AG09309 (cell line): ENCODE data around the gene FHOD1.

Source experiments
- DNase-seq: peaks from one replicate; pipeline ENCODE4 v3.0.0-alpha.2; 2010; ENCODE audit warnings: low read depth
- H3K4me3 ChIP-seq: 2 replicates; pipeline ENCODE4 v1.5.1; 2011; ENCODE audit warnings: mild to moderate bottlenecking, low read depth, low read length, moderate library complexity; ENCODE audit not compliant: control insufficient read depth
- TF ChIP-seq, protein P1 (sequence below): IDR thresholded peaks from 2 replicates; pipeline ENCODE4 v1.5.1; 2011; ENCODE audit warnings: mild to moderate bottlenecking, low read depth, low read length, inconsistent platforms; ENCODE audit not compliant: insufficient read depth, control insufficient read depth; ENCODE audit errors: missing control alignments

FHOD1 gene

DNA sequence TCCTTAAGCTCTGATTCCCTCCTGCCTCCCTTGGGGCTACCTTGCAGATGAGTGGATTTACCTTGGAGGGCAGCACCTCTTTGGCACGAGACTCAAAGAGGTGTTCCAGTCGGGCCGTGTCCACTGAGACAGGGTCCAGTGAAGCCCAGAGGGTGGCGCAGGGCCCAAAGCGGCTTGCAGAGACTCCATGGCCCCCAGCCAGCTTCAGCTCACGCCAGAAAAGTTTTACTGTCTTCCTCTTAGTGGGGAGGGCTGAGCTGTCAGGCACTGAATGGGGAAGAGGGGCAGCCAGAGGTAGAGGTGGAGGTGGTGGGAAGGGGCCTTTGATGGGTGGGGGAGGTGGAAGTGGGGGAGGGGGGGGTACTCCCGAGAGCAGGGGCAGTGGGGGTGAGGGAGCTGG is 13.7 kb downstream of the FHOD1 start:
- no peak overlapping the region for H3K4me3 ChIP-seq
- DNase-seq = no peak
- TF ChIP-seq, protein P1, sequence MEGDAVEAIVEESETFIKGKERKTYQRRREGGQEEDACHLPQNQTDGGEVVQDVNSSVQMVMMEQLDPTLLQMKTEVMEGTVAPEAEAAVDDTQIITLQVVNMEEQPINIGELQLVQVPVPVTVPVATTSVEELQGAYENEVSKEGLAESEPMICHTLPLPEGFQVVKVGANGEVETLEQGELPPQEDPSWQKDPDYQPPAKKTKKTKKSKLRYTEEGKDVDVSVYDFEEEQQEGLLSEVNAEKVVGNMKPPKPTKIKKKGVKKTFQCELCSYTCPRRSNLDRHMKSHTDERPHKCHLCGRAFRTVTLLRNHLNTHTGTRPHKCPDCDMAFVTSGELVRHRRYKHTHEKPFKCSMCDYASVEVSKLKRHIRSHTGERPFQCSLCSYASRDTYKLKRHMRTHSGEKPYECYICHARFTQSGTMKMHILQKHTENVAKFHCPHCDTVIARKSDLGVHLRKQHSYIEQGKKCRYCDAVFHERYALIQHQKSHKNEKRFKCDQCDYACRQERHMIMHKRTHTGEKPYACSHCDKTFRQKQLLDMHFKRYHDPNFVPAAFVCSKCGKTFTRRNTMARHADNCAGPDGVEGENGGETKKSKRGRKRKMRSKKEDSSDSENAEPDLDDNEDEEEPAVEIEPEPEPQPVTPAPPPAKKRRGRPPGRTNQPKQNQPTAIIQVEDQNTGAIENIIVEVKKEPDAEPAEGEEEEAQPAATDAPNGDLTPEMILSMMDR = no peak

DNA sequence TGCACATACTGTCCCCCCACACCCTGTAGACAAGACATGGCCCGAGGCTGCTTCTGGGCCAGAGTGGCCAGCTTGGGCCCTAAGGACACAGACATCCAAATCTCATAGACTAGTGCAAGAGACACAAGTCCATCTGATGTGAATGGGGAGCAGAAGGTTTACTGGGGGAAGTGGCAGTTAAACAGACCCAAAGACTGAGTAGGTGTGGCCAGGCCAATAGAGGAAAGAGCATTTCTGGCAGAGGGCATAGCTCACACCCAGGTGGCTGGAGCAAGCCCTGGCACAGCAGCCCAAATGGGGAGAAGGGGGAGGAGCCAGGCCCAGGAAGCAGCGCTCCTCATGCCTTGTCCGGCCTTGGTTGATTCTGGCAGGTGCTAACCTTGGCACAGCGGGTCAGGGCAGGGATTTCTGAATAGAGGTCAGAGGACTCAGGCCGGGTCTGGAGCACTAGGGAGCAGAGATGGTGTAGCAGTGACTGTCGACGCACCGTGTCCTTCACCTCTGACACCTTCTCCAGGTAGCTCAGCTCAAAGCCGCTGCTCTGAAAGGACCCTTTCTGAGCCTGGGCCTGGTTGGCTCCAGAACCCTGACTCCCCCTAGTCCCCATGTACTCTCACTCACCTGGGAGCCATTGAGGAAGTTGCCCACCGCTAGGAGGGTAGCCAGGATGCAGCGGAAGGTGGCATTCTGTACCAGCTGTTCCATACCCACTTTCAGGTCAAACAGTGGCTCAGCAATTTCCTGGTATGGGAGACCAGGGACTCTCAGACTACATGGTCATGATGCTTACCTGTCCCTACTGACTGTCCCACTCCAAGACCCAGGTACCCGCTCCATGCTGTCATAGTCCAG is 16.2 kb downstream of the FHOD1 start:
- DNase-seq = no peak
- TF ChIP-seq, protein P1 = no peak
- no peak overlapping the region for H3K4me3 ChIP-seq

DNA sequence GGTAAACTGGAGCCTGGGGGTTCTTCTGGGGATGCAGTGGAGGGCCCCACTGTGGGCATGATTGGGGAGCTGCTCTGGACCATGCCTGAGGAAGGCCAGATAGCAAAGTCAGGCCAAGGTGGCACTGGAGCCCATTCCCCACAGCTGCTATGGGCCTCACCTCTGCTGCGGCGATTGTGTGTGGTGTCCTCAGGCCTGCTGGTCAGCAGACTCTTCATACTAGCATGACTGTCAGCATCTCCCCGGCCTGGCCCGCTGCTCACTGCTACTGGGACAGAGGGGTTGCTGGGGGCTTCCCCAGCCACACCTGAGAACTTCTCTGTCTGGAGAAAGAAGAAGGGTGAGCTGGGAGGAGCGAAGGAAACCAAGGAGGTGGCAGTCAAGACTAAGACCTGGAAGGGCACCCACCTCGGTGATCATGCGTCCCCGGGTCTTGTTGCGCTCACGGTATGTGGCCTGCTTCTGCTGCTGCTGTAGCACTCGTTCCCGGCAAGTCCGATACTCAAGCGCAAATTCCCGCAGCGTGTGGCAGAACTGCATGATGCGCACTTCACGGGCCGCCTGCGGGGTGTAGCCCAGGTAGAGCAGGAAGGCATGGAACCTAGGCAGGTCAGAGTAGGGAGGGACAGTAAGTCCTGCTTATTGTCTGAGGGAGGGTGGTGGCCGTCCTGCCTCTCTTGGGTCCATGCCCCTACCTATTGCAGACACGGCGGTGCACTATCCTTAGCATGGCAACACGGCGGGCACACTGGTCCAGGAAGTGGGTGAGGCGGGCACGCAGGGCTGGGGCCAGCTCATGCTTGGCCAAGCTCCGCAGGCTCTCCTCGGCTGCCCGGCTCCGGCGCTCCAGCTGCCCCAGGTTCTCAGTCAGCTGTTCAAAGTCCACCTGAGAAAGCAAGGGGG is 17.1 kb downstream of the FHOD1 start:
- TF ChIP-seq, protein P1 = no peak
- no peak overlapping the region for H3K4me3 ChIP-seq
- DNase-seq = no peak

DNA sequence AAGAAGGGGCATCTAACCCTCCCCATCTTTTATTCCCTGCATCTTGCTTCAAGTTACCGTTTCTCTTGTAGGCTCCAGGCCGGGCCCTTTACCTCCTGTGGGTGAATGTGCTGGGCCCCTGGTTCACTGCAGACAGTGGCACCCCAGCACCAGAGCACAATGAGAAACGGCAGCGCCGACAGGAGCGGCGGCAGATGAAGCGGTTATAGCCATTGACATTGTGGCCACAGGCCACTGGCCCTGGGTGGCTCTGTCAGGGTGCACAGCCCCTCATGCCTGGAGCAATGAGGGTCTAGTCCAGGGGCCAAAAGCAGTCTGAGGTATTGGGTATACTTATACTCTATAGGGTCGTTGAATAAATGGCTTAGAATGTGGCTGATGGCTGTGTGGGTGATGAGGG is 18.4 kb downstream of the FHOD1 start:
- TF ChIP-seq, protein P1 = no peak
- no peak overlapping the region for H3K4me3 ChIP-seq
- no peak for DNase-seq

DNA sequence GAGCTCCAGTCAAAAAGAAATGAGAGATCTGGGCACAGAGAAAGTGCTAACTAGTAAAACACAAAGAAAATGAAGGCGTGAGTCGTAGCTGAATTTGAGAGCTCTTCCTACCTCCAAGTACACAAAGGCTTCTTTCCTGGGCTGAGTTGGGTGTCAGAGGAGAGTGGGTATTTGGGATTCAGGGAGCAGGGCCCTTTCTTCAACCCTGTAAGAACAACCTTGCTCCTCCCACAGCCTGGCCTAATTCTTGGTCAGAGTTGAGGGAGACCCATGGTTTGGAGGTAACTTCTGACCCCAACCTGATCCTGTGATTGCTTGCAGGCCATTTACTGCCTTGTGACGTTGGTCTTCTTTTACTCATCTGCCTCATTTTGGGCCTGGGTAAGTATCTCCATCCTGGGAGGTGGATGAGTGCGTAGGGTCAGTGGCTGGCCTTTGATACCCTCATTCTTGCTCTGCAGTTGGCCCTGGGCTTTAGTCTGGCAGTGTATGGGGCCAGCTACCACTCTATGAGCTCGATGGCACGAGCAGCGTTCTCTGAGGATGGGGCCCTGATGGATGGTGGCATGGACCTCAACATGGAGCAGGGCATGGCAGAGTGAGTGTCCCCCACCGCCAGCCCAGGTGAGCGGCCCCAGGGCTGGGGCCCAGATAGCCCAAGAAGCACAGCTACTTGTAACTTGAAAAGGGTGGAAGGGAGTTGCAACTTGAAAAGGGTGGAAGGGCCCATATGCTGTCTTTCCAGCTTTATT is 19.1 kb downstream of the FHOD1 start:
- H3K4me3 ChIP-seq = peak overlapping the region; percentile 95
- DNase-seq = no peak
- TF ChIP-seq, protein P1 = no peak

DNA sequence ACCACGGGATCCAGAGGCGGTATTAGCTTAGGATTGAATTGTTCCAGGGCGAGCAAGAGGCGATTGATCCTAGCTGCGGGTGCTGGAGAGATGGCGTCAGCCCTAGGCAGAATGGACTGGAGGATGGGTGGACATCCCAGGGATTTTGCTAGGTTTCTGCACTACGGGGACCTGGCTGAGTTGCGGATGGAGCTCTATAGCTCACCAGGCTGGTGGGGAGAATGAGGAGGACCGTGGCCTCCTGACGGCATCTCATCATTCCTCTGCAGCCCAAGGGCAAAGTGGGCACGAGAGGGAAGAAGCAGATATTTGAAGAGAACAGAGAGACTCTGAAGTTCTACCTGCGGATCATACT is 19.7 kb downstream of the FHOD1 start:
- TF ChIP-seq, protein P1 = no peak
- H3K4me3 ChIP-seq = peak overlapping the region; percentile 95
- no peak for DNase-seq
